ENCODE data around the gene CD34.

The CD34 gene

GRCh38 chr1:207918581-207918980 is 7.7 kb upstream of the CD34 start:
- ATAC-seq, result no peak
- Mint-ChIP-seq H3K27me3 (peaks cover 58% of the 10 kb centered on the region), H3K27ac (no peak overlapping the region), H3K4me3 (no peak overlapping the region), H3K36me3 (no peaks in the 10 kb centered on the region), H3K4me1 (peaks cover 11% of the 10 kb centered on the region), H3K9me3 (no peaks in the 10 kb centered on the region)

- H3K4me1 Mint-ChIP-seq, result peaks cover 11% of the 10 kb centered on the region
- no peaks in the 10 kb centered on the region for H3K36me3 Mint-ChIP-seq
- no peaks in the 10 kb centered on the region for H3K9me3 Mint-ChIP-seq
- H3K27ac Mint-ChIP-seq, result no peak overlapping the region
- no peak for ATAC-seq
- no peak overlapping the region for H3K4me3 Mint-ChIP-seq
- peaks cover 52% of the 10 kb centered on the region for H3K27me3 Mint-ChIP-seq
These were observed 7.1 kb upstream of the CD34 start for GRCh38 chr1:207918011-207918410.

- H3K4me1 Mint-ChIP-seq, result peaks cover 11% of the 10 kb centered on the region
- no peak for ATAC-seq
- no peaks in the 10 kb centered on the region for H3K9me3 Mint-ChIP-seq
- no peak overlapping the region for H3K4me3 Mint-ChIP-seq
- H3K27me3 Mint-ChIP-seq, result peaks cover 49% of the 10 kb centered on the region
- no peaks in the 10 kb centered on the region for H3K36me3 Mint-ChIP-seq
- H3K27ac Mint-ChIP-seq, result no peak overlapping the region
These were observed 6.2 kb upstream of the CD34 start for GRCh38 chr1:207917080-207917479.

GRCh38 chr1:207913951-207914350 is 3.0 kb upstream of the CD34 start:
- no peak for ATAC-seq
- no peak overlapping the region for H3K27ac Mint-ChIP-seq
- no peak overlapping the region for H3K4me3 Mint-ChIP-seq
- peaks cover 26% of the 10 kb centered on the region for H3K4me1 Mint-ChIP-seq
- peaks cover 58% of the 10 kb centered on the region for H3K27me3 Mint-ChIP-seq
- H3K36me3 Mint-ChIP-seq, result no peaks in the 10 kb centered on the region
- no peaks in the 10 kb centered on the region for H3K9me3 Mint-ChIP-seq

- no peaks in the 10 kb centered on the region for H3K36me3 Mint-ChIP-seq
- no peaks in the 10 kb centered on the region for H3K9me3 Mint-ChIP-seq
- H3K4me3 Mint-ChIP-seq, result peak overlapping the region; percentile 3
- H3K4me1 Mint-ChIP-seq, result peaks cover 26% of the 10 kb centered on the region
- no peak for ATAC-seq
- peaks cover 55% of the 10 kb centered on the region for H3K27me3 Mint-ChIP-seq
- no peak overlapping the region for H3K27ac Mint-ChIP-seq
These were observed 1.2 kb upstream of the CD34 start for GRCh38 chr1:207911856-207912760.

GRCh38 chr1:207909687-207910086 is 1.2 kb downstream of the CD34 start:
- H3K4me3 Mint-ChIP-seq, result no peak overlapping the region
- peaks cover 26% of the 10 kb centered on the region for H3K4me1 Mint-ChIP-seq
- no peak overlapping the region for H3K27ac Mint-ChIP-seq
- no peaks in the 10 kb centered on the region for H3K36me3 Mint-ChIP-seq
- no peak for ATAC-seq
- no peaks in the 10 kb centered on the region for H3K9me3 Mint-ChIP-seq
- H3K27me3 Mint-ChIP-seq, result peaks cover 55% of the 10 kb centered on the region

- Mint-ChIP-seq H3K4me3 (no peak overlapping the region), H3K27me3 (peaks cover 45% of the 10 kb centered on the region)
These were observed 2.7 kb downstream of the CD34 start for GRCh38 chr1:207908107-207908734.

GRCh38 chr1:207904391-207904790 is 6.5 kb downstream of the CD34 start:
- H3K27me3 Mint-ChIP-seq, result peaks cover 15% of the 10 kb centered on the region
- ATAC-seq, result no peak
- H3K4me1 Mint-ChIP-seq, result no peaks in the 10 kb centered on the region
- H3K27ac Mint-ChIP-seq, result no peak overlapping the region
- H3K36me3 Mint-ChIP-seq, result no peaks in the 10 kb centered on the region
- H3K4me3 Mint-ChIP-seq, result no peak overlapping the region
- no peaks in the 10 kb centered on the region for H3K9me3 Mint-ChIP-seq

More at GRCh38 chr1:207908107-207908734, 2.7 kb downstream of the CD34 start:
- Mint-ChIP-seq H3K4me1 (peaks cover 26% of the 10 kb centered on the region), H3K27ac (no peak overlapping the region), H3K9me3 (no peaks in the 10 kb centered on the region), H3K36me3 (no peaks in the 10 kb centered on the region)
- no peak for ATAC-seq

GRCh38 chr1:207903767-207904166 is 7.2 kb downstream of the CD34 start:
- ATAC-seq, result no peak
- Mint-ChIP-seq H3K9me3 (no peaks in the 10 kb centered on the region), H3K27ac (no peak overlapping the region), H3K36me3 (no peaks in the 10 kb centered on the region), H3K4me3 (no peak overlapping the region), H3K4me1 (no peaks in the 10 kb centered on the region), H3K27me3 (peaks cover 9% of the 10 kb centered on the region)

GRCh38 chr1:207903053-207903452 is 7.9 kb downstream of the CD34 start:
- no peak overlapping the region for H3K27ac Mint-ChIP-seq
- H3K4me1 Mint-ChIP-seq, result no peaks in the 10 kb centered on the region
- H3K4me3 Mint-ChIP-seq, result no peak overlapping the region
- no peaks in the 10 kb centered on the region for H3K9me3 Mint-ChIP-seq
- H3K36me3 Mint-ChIP-seq, result no peaks in the 10 kb centered on the region
- peaks cover 2% of the 10 kb centered on the region for H3K27me3 Mint-ChIP-seq
- no peak for ATAC-seq

GRCh38 chr1:207902566-207902965 is 8.4 kb downstream of the CD34 start:
- no peaks in the 10 kb centered on the region for H3K36me3 Mint-ChIP-seq
- no peaks in the 10 kb centered on the region for H3K27me3 Mint-ChIP-seq
- H3K27ac Mint-ChIP-seq, result no peak overlapping the region
- ATAC-seq, result no peak
- H3K4me1 Mint-ChIP-seq, result no peaks in the 10 kb centered on the region
- H3K9me3 Mint-ChIP-seq, result no peaks in the 10 kb centered on the region
- H3K4me3 Mint-ChIP-seq, result no peak overlapping the region

- no peaks in the 10 kb centered on the region for H3K36me3 Mint-ChIP-seq
- H3K27ac Mint-ChIP-seq, result no peak overlapping the region
- no peaks in the 10 kb centered on the region for H3K9me3 Mint-ChIP-seq
- no peaks in the 10 kb centered on the region for H3K4me1 Mint-ChIP-seq
- ATAC-seq, result no peak
- H3K27me3 Mint-ChIP-seq, result no peaks in the 10 kb centered on the region
- H3K4me3 Mint-ChIP-seq, result no peak overlapping the region
These were observed 9.8 kb downstream of the CD34 start for GRCh38 chr1:207901041-207901653.

- Mint-ChIP-seq H3K9me3 (no peaks in the 10 kb centered on the region), H3K4me3 (no peak overlapping the region), H3K36me3 (no peaks in the 10 kb centered on the region), H3K27me3 (no peaks in the 10 kb centered on the region), H3K27ac (no peak overlapping the region), H3K4me1 (peaks cover 4% of the 10 kb centered on the region)
- ATAC-seq, result no peak
These were observed 12.1 kb downstream of the CD34 start for GRCh38 chr1:207898836-207899235.

- Mint-ChIP-seq H3K27me3 (peaks cover 2% of the 10 kb centered on the region), H3K36me3 (no peaks in the 10 kb centered on the region), H3K4me1 (peaks cover 9% of the 10 kb centered on the region), H3K27ac (no peak overlapping the region), H3K9me3 (no peaks in the 10 kb centered on the region), H3K4me3 (no peak overlapping the region)
- ATAC-seq, result no peak
These were observed 12.7 kb downstream of the CD34 start for GRCh38 chr1:207898260-207898659.

GRCh38 chr1:207897188-207897587 is 13.7 kb downstream of the CD34 start:
- no peak overlapping the region for H3K27ac Mint-ChIP-seq
- H3K4me1 Mint-ChIP-seq, result peaks cover 9% of the 10 kb centered on the region
- no peak overlapping the region for H3K4me3 Mint-ChIP-seq
- H3K27me3 Mint-ChIP-seq, result peaks cover 10% of the 10 kb centered on the region
- ATAC-seq, result no peak
- no peaks in the 10 kb centered on the region for H3K9me3 Mint-ChIP-seq
- H3K36me3 Mint-ChIP-seq, result no peaks in the 10 kb centered on the region

Data from stimulated activated memory B cell treated with anti-CD40 and anti-IgM and Interleukin-4, amounts not matched to agents 10 μg/mL and 1 μg/mL and 100 μg/mL, for 72 hours (primary cell).